ENCODE data around the gene RGS13.

The RGS13 gene

GRCh38 chr1:192601567-192601966, 34.4 kb upstream of the RGS13 start:
- Histone ChIP-seq H3K4me1 (ENCODE audit: control insufficient read depth, insufficient read depth, low read length, unreplicated experiment) (peaks cover 14% of the 10 kb centered on the region), H3K4me3 (ENCODE audit: low read depth, low read length) (no peak overlapping the region), H3K36me3 (ENCODE audit: insufficient read depth, low read length) (no peaks in the 10 kb centered on the region), H3K27me3 (ENCODE audit: insufficient read depth, low read length) (no peaks in the 10 kb centered on the region), H3K27ac (ENCODE audit: low read depth, low read length) (no peak overlapping the region), H3K79me2 (ENCODE audit: control insufficient read depth, insufficient read depth, low read length, unreplicated experiment) (no peaks in the 10 kb centered on the region), H2AFZ (ENCODE audit: low read length, unreplicated experiment) (no peak overlapping the region)

GRCh38 chr1:192602757-192603156, 33.2 kb upstream of the RGS13 start:
- no peaks in the 10 kb centered on the region for H3K27me3 ChIP-seq (ENCODE audit: insufficient read depth, low read length)
- no peaks in the 10 kb centered on the region for H3K36me3 ChIP-seq (ENCODE audit: insufficient read depth, low read length)
- H3K79me2 ChIP-seq (ENCODE audit: control insufficient read depth, insufficient read depth, low read length, unreplicated experiment) = no peaks in the 10 kb centered on the region
- H3K27ac ChIP-seq (ENCODE audit: low read depth, low read length) = no peak overlapping the region
- H3K4me3 ChIP-seq (ENCODE audit: low read depth, low read length) = no peak overlapping the region
- H3K4me1 ChIP-seq (ENCODE audit: control insufficient read depth, insufficient read depth, low read length, unreplicated experiment) = peaks cover 14% of the 10 kb centered on the region
- no peak overlapping the region for H2AFZ ChIP-seq (ENCODE audit: low read length, unreplicated experiment)

- no peaks in the 10 kb centered on the region for H3K36me3 ChIP-seq (ENCODE audit: insufficient read depth, low read length)
- no peaks in the 10 kb centered on the region for H3K27me3 ChIP-seq (ENCODE audit: insufficient read depth, low read length)
- no peak overlapping the region for H3K27ac ChIP-seq (ENCODE audit: low read depth, low read length)
- H3K4me1 ChIP-seq (ENCODE audit: control insufficient read depth, insufficient read depth, low read length, unreplicated experiment) = peaks cover 14% of the 10 kb centered on the region
- no peak overlapping the region for H3K4me3 ChIP-seq (ENCODE audit: low read depth, low read length)
- H3K79me2 ChIP-seq (ENCODE audit: control insufficient read depth, insufficient read depth, low read length, unreplicated experiment) = no peaks in the 10 kb centered on the region
- H2AFZ ChIP-seq (ENCODE audit: low read length, unreplicated experiment) = no peak overlapping the region
Measured at GRCh38 chr1:192603218-192603787, 32.6 kb upstream of the RGS13 start.

- no peak overlapping the region for H3K27ac ChIP-seq (ENCODE audit: low read depth, low read length)
- H2AFZ ChIP-seq (ENCODE audit: low read length, unreplicated experiment) = no peak overlapping the region
- no peak overlapping the region for H3K4me3 ChIP-seq (ENCODE audit: low read depth, low read length)
- no peaks in the 10 kb centered on the region for H3K27me3 ChIP-seq (ENCODE audit: insufficient read depth, low read length)
- H3K4me1 ChIP-seq (ENCODE audit: control insufficient read depth, insufficient read depth, low read length, unreplicated experiment) = peaks cover 14% of the 10 kb centered on the region
- no peaks in the 10 kb centered on the region for H3K79me2 ChIP-seq (ENCODE audit: control insufficient read depth, insufficient read depth, low read length, unreplicated experiment)
- H3K36me3 ChIP-seq (ENCODE audit: insufficient read depth, low read length) = no peaks in the 10 kb centered on the region
Measured at GRCh38 chr1:192604979-192605620, 30.8 kb upstream of the RGS13 start.

- no peaks in the 10 kb centered on the region for H3K4me1 ChIP-seq (ENCODE audit: control insufficient read depth, insufficient read depth, low read length, unreplicated experiment)
- no peak overlapping the region for H3K27ac ChIP-seq (ENCODE audit: low read depth, low read length)
- no peak overlapping the region for H3K4me3 ChIP-seq (ENCODE audit: low read depth, low read length)
- H3K36me3 ChIP-seq (ENCODE audit: insufficient read depth, low read length) = no peaks in the 10 kb centered on the region
- H3K79me2 ChIP-seq (ENCODE audit: control insufficient read depth, insufficient read depth, low read length, unreplicated experiment) = no peaks in the 10 kb centered on the region
- no peak overlapping the region for H2AFZ ChIP-seq (ENCODE audit: low read length, unreplicated experiment)
- no peaks in the 10 kb centered on the region for H3K27me3 ChIP-seq (ENCODE audit: insufficient read depth, low read length)
Measured at GRCh38 chr1:192608671-192609070, 27.3 kb upstream of the RGS13 start.

- no peaks in the 10 kb centered on the region for H3K4me1 ChIP-seq (ENCODE audit: control insufficient read depth, insufficient read depth, low read length, unreplicated experiment)
- H2AFZ ChIP-seq (ENCODE audit: low read length, unreplicated experiment) = no peak overlapping the region
Measured at GRCh38 chr1:192609110-192610079, 26.6 kb upstream of the RGS13 start.

GRCh38 chr1:192610112-192610889, 25.6 kb upstream of the RGS13 start:
- no peak overlapping the region for H3K27ac ChIP-seq (ENCODE audit: low read depth, low read length)
- H2AFZ ChIP-seq (ENCODE audit: low read length, unreplicated experiment) = no peak overlapping the region
- no peaks in the 10 kb centered on the region for H3K4me1 ChIP-seq (ENCODE audit: control insufficient read depth, insufficient read depth, low read length, unreplicated experiment)
- H3K4me3 ChIP-seq (ENCODE audit: low read depth, low read length) = no peak overlapping the region
- no peaks in the 10 kb centered on the region for H3K27me3 ChIP-seq (ENCODE audit: insufficient read depth, low read length)
- H3K79me2 ChIP-seq (ENCODE audit: control insufficient read depth, insufficient read depth, low read length, unreplicated experiment) = no peaks in the 10 kb centered on the region
- no peaks in the 10 kb centered on the region for H3K36me3 ChIP-seq (ENCODE audit: insufficient read depth, low read length)

More at GRCh38 chr1:192609110-192610079, 26.6 kb upstream of the RGS13 start:
- H3K27me3 ChIP-seq (ENCODE audit: insufficient read depth, low read length) = no peaks in the 10 kb centered on the region
- no peak overlapping the region for H3K4me3 ChIP-seq (ENCODE audit: low read depth, low read length)
- H3K36me3 ChIP-seq (ENCODE audit: insufficient read depth, low read length) = no peaks in the 10 kb centered on the region
- no peak overlapping the region for H3K27ac ChIP-seq (ENCODE audit: low read depth, low read length)
- H3K79me2 ChIP-seq (ENCODE audit: control insufficient read depth, insufficient read depth, low read length, unreplicated experiment) = no peaks in the 10 kb centered on the region

- Histone ChIP-seq H3K27ac (ENCODE audit: low read depth, low read length) (no peak overlapping the region), H3K4me1 (ENCODE audit: control insufficient read depth, insufficient read depth, low read length, unreplicated experiment) (no peaks in the 10 kb centered on the region), H2AFZ (ENCODE audit: low read length, unreplicated experiment) (no peak overlapping the region), H3K79me2 (ENCODE audit: control insufficient read depth, insufficient read depth, low read length, unreplicated experiment) (no peaks in the 10 kb centered on the region), H3K4me3 (ENCODE audit: low read depth, low read length) (no peak overlapping the region), H3K27me3 (ENCODE audit: insufficient read depth, low read length) (no peaks in the 10 kb centered on the region), H3K36me3 (ENCODE audit: insufficient read depth, low read length) (no peaks in the 10 kb centered on the region)
Measured at GRCh38 chr1:192615055-192615454, 20.9 kb upstream of the RGS13 start.

- Histone ChIP-seq H3K79me2 (ENCODE audit: control insufficient read depth, insufficient read depth, low read length, unreplicated experiment) (no peaks in the 10 kb centered on the region), H3K4me1 (ENCODE audit: control insufficient read depth, insufficient read depth, low read length, unreplicated experiment) (no peaks in the 10 kb centered on the region), H3K27ac (ENCODE audit: low read depth, low read length) (no peak overlapping the region), H2AFZ (ENCODE audit: low read length, unreplicated experiment) (no peak overlapping the region), H3K27me3 (ENCODE audit: insufficient read depth, low read length) (no peaks in the 10 kb centered on the region), H3K36me3 (ENCODE audit: insufficient read depth, low read length) (no peaks in the 10 kb centered on the region), H3K4me3 (ENCODE audit: low read depth, low read length) (no peak overlapping the region)
Measured at GRCh38 chr1:192620071-192620635, 15.8 kb upstream of the RGS13 start.
